Erythroblast (primary cell): ENCODE measurements around the gene CEP41.

Experiments
- GATA1 ChIP-seq: IDR thresholded peaks from 2 replicates; pipeline ENCODE4 v1.6.1; 2011; ENCODE audit warnings: low read depth, mild to moderate bottlenecking, control low read depth, low read length, moderate library complexity
- POLR2A ChIP-seq: IDR thresholded peaks from 2 replicates; pipeline ENCODE4 v1.6.1; 2011; ENCODE audit warnings: mild to moderate bottlenecking, low read length

DNA sequence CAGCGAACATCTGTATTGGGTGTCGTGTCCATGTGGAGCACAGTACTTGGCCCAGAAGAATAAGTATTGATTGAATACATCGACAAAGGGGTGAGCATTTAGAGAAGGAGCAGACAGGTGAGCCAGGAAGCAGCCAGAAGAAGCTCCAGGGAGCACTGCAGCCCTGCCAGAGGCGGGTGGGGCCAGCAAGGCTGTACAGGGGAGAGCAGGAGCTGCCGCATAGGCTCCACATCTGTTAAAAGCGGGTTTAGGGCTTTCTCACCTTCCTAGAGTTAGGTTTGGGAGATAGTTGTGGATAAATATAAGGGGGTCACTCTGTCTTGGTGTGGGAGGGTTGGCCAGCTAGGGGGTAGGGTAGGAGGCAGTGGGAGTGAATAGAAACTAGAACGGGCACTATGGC lies 61.8 kb downstream of the CEP41 start:
- TF ChIP-seq POLR2A (no peak), GATA1 (no peak)
